Measurements from ENCODE around the gene PPARA.

DNA sequence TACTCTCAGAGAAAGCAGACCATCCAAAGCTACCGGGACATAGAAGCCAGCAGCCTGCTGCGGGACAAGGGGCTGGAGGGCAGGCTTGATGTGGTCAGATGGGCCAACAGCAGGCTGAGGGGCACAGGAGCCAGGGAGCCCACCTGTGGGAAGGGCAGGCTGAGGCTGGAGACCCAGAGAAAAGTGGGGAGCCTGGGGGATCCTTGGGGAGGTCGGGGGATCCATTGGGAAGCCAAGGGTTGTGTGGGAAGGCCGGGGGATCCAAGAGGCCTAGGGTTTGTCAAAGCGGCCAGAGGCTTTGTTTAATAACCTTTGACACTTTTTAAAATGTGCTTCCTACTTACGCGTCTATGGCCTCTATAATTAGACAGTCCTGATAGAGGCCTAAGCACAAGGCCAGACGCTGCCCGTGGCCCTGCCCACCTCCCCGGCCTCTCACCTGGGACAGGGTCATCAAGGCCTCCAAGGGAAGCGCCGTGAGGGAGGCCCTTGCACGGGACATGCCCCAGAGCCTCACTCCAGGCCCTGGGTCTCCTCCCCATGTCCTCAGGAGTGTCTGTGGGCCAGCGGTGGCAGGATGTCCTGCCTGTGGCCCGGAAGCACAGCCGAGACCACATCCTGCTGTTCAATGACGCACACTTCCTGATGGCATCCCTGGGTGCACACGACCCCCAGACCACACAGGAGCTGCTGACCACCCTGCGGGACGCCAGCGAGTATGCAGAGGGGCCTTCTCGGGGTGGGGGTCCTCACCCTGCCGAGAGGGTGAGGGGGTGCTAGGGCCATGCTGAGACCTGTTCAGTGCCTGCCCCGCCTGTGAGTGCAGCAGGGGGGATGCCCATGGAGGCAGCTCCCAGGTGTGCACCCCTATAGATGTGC is 137.8 kb downstream of the PPARA start:
- TF ChIP-seq, protein P1, sequence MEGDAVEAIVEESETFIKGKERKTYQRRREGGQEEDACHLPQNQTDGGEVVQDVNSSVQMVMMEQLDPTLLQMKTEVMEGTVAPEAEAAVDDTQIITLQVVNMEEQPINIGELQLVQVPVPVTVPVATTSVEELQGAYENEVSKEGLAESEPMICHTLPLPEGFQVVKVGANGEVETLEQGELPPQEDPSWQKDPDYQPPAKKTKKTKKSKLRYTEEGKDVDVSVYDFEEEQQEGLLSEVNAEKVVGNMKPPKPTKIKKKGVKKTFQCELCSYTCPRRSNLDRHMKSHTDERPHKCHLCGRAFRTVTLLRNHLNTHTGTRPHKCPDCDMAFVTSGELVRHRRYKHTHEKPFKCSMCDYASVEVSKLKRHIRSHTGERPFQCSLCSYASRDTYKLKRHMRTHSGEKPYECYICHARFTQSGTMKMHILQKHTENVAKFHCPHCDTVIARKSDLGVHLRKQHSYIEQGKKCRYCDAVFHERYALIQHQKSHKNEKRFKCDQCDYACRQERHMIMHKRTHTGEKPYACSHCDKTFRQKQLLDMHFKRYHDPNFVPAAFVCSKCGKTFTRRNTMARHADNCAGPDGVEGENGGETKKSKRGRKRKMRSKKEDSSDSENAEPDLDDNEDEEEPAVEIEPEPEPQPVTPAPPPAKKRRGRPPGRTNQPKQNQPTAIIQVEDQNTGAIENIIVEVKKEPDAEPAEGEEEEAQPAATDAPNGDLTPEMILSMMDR (conservative IDR thresholded peaks at IDR 0.05; ENCODE audit: low read depth in 2 of 2): no peak
- TF ChIP-seq EZH2 (IDR thresholded peaks at IDR 0.05; ENCODE audit: low read depth, unreplicated experiment) (no peak), JUNB (IDR thresholded peaks at IDR 0.05; ENCODE audit: unreplicated experiment) (no peak), EZH2phosphoT487 (IDR thresholded peaks at IDR 0.05; ENCODE audit: unreplicated experiment) (no peak), NANOG (IDR thresholded peaks at IDR 0.05; ENCODE audit: borderline replicate concordance) (no peak), POLR2AphosphoS5 (IDR thresholded peaks at IDR 0.05; ENCODE audit: low read depth) (no peak)
- TF ChIP-seq, protein P2, sequence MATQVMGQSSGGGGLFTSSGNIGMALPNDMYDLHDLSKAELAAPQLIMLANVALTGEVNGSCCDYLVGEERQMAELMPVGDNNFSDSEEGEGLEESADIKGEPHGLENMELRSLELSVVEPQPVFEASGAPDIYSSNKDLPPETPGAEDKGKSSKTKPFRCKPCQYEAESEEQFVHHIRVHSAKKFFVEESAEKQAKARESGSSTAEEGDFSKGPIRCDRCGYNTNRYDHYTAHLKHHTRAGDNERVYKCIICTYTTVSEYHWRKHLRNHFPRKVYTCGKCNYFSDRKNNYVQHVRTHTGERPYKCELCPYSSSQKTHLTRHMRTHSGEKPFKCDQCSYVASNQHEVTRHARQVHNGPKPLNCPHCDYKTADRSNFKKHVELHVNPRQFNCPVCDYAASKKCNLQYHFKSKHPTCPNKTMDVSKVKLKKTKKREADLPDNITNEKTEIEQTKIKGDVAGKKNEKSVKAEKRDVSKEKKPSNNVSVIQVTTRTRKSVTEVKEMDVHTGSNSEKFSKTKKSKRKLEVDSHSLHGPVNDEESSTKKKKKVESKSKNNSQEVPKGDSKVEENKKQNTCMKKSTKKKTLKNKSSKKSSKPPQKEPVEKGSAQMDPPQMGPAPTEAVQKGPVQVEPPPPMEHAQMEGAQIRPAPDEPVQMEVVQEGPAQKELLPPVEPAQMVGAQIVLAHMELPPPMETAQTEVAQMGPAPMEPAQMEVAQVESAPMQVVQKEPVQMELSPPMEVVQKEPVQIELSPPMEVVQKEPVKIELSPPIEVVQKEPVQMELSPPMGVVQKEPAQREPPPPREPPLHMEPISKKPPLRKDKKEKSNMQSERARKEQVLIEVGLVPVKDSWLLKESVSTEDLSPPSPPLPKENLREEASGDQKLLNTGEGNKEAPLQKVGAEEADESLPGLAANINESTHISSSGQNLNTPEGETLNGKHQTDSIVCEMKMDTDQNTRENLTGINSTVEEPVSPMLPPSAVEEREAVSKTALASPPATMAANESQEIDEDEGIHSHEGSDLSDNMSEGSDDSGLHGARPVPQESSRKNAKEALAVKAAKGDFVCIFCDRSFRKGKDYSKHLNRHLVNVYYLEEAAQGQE (IDR thresholded peaks at IDR 0.05; ENCODE audit: unreplicated experiment): no peak
- TF ChIP-seq, protein P3, sequence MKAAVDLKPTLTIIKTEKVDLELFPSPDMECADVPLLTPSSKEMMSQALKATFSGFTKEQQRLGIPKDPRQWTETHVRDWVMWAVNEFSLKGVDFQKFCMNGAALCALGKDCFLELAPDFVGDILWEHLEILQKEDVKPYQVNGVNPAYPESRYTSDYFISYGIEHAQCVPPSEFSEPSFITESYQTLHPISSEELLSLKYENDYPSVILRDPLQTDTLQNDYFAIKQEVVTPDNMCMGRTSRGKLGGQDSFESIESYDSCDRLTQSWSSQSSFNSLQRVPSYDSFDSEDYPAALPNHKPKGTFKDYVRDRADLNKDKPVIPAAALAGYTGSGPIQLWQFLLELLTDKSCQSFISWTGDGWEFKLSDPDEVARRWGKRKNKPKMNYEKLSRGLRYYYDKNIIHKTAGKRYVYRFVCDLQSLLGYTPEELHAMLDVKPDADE (IDR thresholded peaks at IDR 0.05): no peak

Data from GM23338 (cell line).